Endothelial cell of umbilical vein (primary cell): ENCODE data around the gene MRM1. TPM values are rescaled to one million over a fixed set of nuclear protein-coding genes. Genes with fewer than 3 reads are reported as not detected.

Experiments
- BruUV-seq: library from RNA; stranded (reverse); fragments of 400-500 nt; replicated peaks from 2 replicates; lab custom pipeline; 2021; lab: Mats Ljungman, UMichigan
- CTCF ChIA-PET: fragments of 300-600, 350-600 bp; sonication (Branson Sonifier 250); formaldehyde crosslinking; loops from one replicate; lab custom pipeline; 2021; ENCODE audit warnings: antibody characterized with exemption, inconsistent platforms; lab: Charles Lee
- POLR2A ChIA-PET: fragments of 300-600, 350-600 bp; sonication (Branson Sonifier 250); formaldehyde crosslinking; loops from one replicate; lab custom pipeline; 2021; ENCODE audit warnings: antibody characterized with exemption, inconsistent platforms; lab: Charles Lee
- DNase-seq: peaks from one replicate; pipeline ENCODE4 v3.0.0-alpha.2; 2011; ENCODE audit warnings: low read depth, low spot score
- FAIRE-seq: peaks from 2 replicates; lab custom pipeline; 2011; peaks lifted over from hg19 to GRCh38; lab: Jason Lieb, UNC
- H2AFZ ChIP-seq: 2 replicates; pipeline ENCODE4 v1.6.0; 2012; ENCODE audit warnings: low read depth, low read length, control low read depth, inconsistent platforms
- H3K27ac ChIP-seq: 2 replicates; pipeline ENCODE4 v1.5.1; 2011; ENCODE audit warnings: low read depth, mild to moderate bottlenecking, control low read depth, low read length, moderate library complexity; ENCODE audit not compliant: insufficient read depth
- H3K27me3 ChIP-seq, 2 experiments: 2 replicates each; pipeline versions ENCODE4 v1.6.0 to v1.6.1; 2011; ENCODE audit warnings: low read length in 2 of 2, mixed read lengths in 1 of 2; ENCODE audit not compliant: control insufficient read depth in 2 of 2, insufficient read depth in 2 of 2
- H3K36me3 ChIP-seq, 2 experiments: 2 replicates in 1 of 2; 3 replicates in 1 of 2; pipeline ENCODE4 v1.5.1; 2011; ENCODE audit warnings: low read length in 2 of 2, mild to moderate bottlenecking in 1 of 2, moderate library complexity in 1 of 2; ENCODE audit not compliant: control insufficient read depth in 2 of 2, insufficient read depth in 2 of 2; ENCODE audit errors: extremely low read depth in 1 of 2
- H3K4me1 ChIP-seq: 3 replicates; pipeline ENCODE4 v1.5.1; 2011; ENCODE audit warnings: mild to moderate bottlenecking, low read length; ENCODE audit not compliant: control insufficient read depth, insufficient read depth; ENCODE audit errors: extremely low read depth
- H3K4me2 ChIP-seq: 2 replicates; pipeline ENCODE4 v1.6.1; 2011; ENCODE audit warnings: low read length, control low read depth, mixed read lengths; ENCODE audit not compliant: insufficient read depth
- H3K4me3 ChIP-seq, 3 experiments: fragments of 200-600 bp in 1 of 3; sonication (generic), shearing (Covaris generic) in 1 of 3; replicated peaks in 1 of 3; 2 replicates each; pipeline ENCODE4 v1.5.1; 2011 to 2016; ENCODE audit warnings: control low read depth in 3 of 3, low read length in 3 of 3, mild to moderate bottlenecking in 2 of 3, inconsistent platforms in 1 of 3, low read depth in 1 of 3, moderate library complexity in 1 of 3; ENCODE audit not compliant: insufficient read depth in 1 of 3
- H3K79me2 ChIP-seq: 2 replicates; pipeline ENCODE4 v1.6.0; 2012; ENCODE audit warnings: low read length, inconsistent platforms; ENCODE audit not compliant: control insufficient read depth, insufficient read depth
- H3K9ac ChIP-seq: replicated peaks from 2 replicates; pipeline ENCODE3; 2011; ENCODE audit warnings: low read length, control low read depth; ENCODE audit not compliant: insufficient read depth; ENCODE audit errors: extremely low read depth
- H3K9me1 ChIP-seq: replicated peaks from 3 replicates; pipeline ENCODE4 v1.6.0; 2011; ENCODE audit warnings: mild to moderate bottlenecking, low read length; ENCODE audit not compliant: control insufficient read depth, insufficient read depth; ENCODE audit errors: extremely low read depth
- H3K9me3 ChIP-seq: replicated peaks from 2 replicates; pipeline ENCODE4 v1.5.1; 2012; ENCODE audit warnings: low read length, inconsistent platforms; ENCODE audit not compliant: control insufficient read depth, insufficient read depth
- H4K20me1 ChIP-seq: replicated peaks from 2 replicates; pipeline ENCODE3; 2011; ENCODE audit warnings: mild to moderate bottlenecking, low read length; ENCODE audit not compliant: control insufficient read depth, insufficient read depth; ENCODE audit errors: extremely low read depth
- CTCF ChIP-seq, 2 donors: IDR thresholded peaks; 1 replicate in 1 of 2; 2 replicates in 1 of 2; pipeline ENCODE4 v1.5.1; 2011; ENCODE audit warnings: low read length in 2 of 2, mild to moderate bottlenecking in 2 of 2, moderate library complexity in 2 of 2, control low read depth in 1 of 2, inconsistent platforms in 1 of 2, low read depth in 1 of 2; ENCODE audit not compliant: insufficient read depth in 1 of 2; ENCODE audit errors: extremely low read depth in 1 of 2
- EZH2 ChIP-seq: IDR thresholded peaks from 2 replicates; pipeline ENCODE4 v1.6.1; 2012; ENCODE audit warnings: borderline replicate concordance, low read depth, mild to moderate bottlenecking, moderate library complexity, low read length, inconsistent platforms; ENCODE audit not compliant: severe bottlenecking
- FOS ChIP-seq: IDR thresholded peaks from 2 replicates; pipeline ENCODE4 v1.6.1; 2011; ENCODE audit warnings: mild to moderate bottlenecking, low read length, moderate library complexity, borderline replicate concordance; ENCODE audit not compliant: insufficient read depth
- GATA2 ChIP-seq: IDR thresholded peaks from 2 replicates; pipeline ENCODE4 v1.7.0; 2011; ENCODE audit warnings: low read depth, mild to moderate bottlenecking, moderate library complexity, mixed read lengths, low read length; ENCODE audit not compliant: insufficient read length, insufficient read depth
- JUN ChIP-seq: IDR thresholded peaks from 2 replicates; pipeline ENCODE4 v1.6.1; 2011; ENCODE audit warnings: borderline replicate concordance, low read depth; ENCODE audit not compliant: insufficient read length, insufficient read depth
- MAX ChIP-seq: IDR thresholded peaks from 2 replicates; pipeline ENCODE4 v1.6.1; 2011; ENCODE audit not compliant: insufficient read depth, insufficient read length
- MYC ChIP-seq: IDR thresholded peaks from one replicate; pipeline ENCODE4 v1.6.1; 2011; ENCODE audit warnings: mild to moderate bottlenecking, low read depth, low read length
- POLR2A ChIP-seq: IDR thresholded peaks from 2 replicates; pipeline ENCODE4 v1.6.1; 2012; ENCODE audit warnings: low read depth, mild to moderate bottlenecking, control low read depth, low read length
- POLR2AphosphoS5 ChIP-seq: IDR thresholded peaks from 2 replicates; pipeline ENCODE4 v1.6.1; 2012; ENCODE audit warnings: low read depth, mild to moderate bottlenecking, control low read depth, low read length, moderate library complexity; ENCODE audit not compliant: insufficient read depth
- dilution Hi-C: fragments of 300-500 bp; cut with MboI; formaldehyde crosslinking; loops from one replicate; pipeline ENCODE4 v1.15.0; 2019; ENCODE audit warnings: low sequenced_read_pairs; ENCODE audit not compliant: extremely low pct_ligation_motif_present
- intact Hi-C: fragments of 100-400 bp; cut with micrococcal nuclease; formaldehyde crosslinking; loops from one replicate; pipeline ENCODE4 v1.10.0; 2022
- polyA plus RNA-seq, 4 experiments: library from polyadenylated mRNA; depleted of rRNA in 3 of 4; stranded (reverse) in 3 of 4; unstranded in 1 of 4; fragments of >200 nt; gene quantifications; 2 replicates each; pipeline versions ENCODE4 v1.2.1 to v1.2.3, GENCODE V29; 2011 to 2012; ENCODE audit warnings: missing spikeins in 1 of 4
- total RNA-seq: library from RNA; stranded (reverse); gene quantifications from 2 replicates; pipeline ENCODE4 v1.2.3, GENCODE V29; 2021

Gene MRM1
- total and polyA plus RNA-seq, 2 donors (not counting 3 experiments of a cell fraction or from before 2014, with no cell fraction given): 3.7 to 5.9 TPM

- intact Hi-C loops: no loop called here
- POLR2A ChIA-PET: no interaction called here
- FAIRE-seq: no peak
Measured at GRCh38 chr17:36614933-36615332, 13.6 kb downstream of the MRM1 start.

GRCh38 chr17:36616061-36617029, 15.0 kb downstream of the MRM1 start:
- no peaks in the 10 kb centered on the region for H3K36me3 ChIP-seq
- no peaks in the 10 kb centered on the region for H3K9me3 ChIP-seq
- H3K9ac ChIP-seq: no peak overlapping the region
- no peaks in the 10 kb centered on the region for H3K9me1 ChIP-seq
- no peak overlapping the region for H2AFZ ChIP-seq
- intact Hi-C loops: no loop called here
- H3K27ac ChIP-seq: no peak overlapping the region
- FAIRE-seq (no peak), DNase-seq (no peak)
- ChIA-PET POLR2A (no interaction called here), CTCF (interaction anchor here (0.7 to 3.2 kb wide), 4 partner anchors 10 to 757 kb away, joined by 3 to 17 read pairs (median 3); no protein-coding TSS in a partner anchor)
- BruUV-seq: no TSS peak
- dilution Hi-C loops: no loop called here
- TF ChIP-seq GATA2 (no peak), POLR2A (no peak), CTCF (IDR thresholded peaks at IDR 0.05; ENCODE audit: extremely low read depth in 1 of 2, insufficient read depth in 1 of 2, low read depth in 1 of 2, low read length in 2 of 2) (no peak), MAX (no peak), EZH2 (no peak), JUN (no peak), MYC (no peak), FOS (no peak), POLR2AphosphoS5 (no peak)
- H3K79me2 ChIP-seq: no peaks in the 10 kb centered on the region
- no peaks in the 10 kb centered on the region for H3K4me1 ChIP-seq
- H3K27me3 ChIP-seq: peaks cover 0 to 5% of the 10 kb centered on the region in 2 experiments
- no peak overlapping the region for H3K4me2 ChIP-seq
- H4K20me1 ChIP-seq: no peaks in the 10 kb centered on the region
- no peak overlapping the region for H3K4me3 ChIP-seq

More at GRCh38 chr17:36614933-36615332, 13.6 kb downstream of the MRM1 start:
- Histone ChIP-seq H2AFZ (no peak overlapping the region), H3K9ac (no peak overlapping the region), H3K36me3 (no peaks in the 10 kb centered on the region), H3K79me2 (no peaks in the 10 kb centered on the region), H3K27ac (no peak overlapping the region), H3K4me2 (no peak overlapping the region), H3K4me1 (no peaks in the 10 kb centered on the region), H3K27me3 (peaks cover 0 to 5% of the 10 kb centered on the region in 2 experiments), H3K9me1 (no peaks in the 10 kb centered on the region), H3K4me3 (no peak overlapping the region), H4K20me1 (no peaks in the 10 kb centered on the region), H3K9me3 (no peaks in the 10 kb centered on the region)
- no TSS peak for BruUV-seq
- no peak for DNase-seq
- CTCF ChIA-PET: interaction anchor here (3.2 kb wide), 1 partner anchor 11 kb away, joined by 17 read pairs; no protein-coding TSS in a partner anchor
- TF ChIP-seq MAX: no peak
- dilution Hi-C loops: no loop called here
